ENCODE measurements around the gene MRPL47.
"Not testable (repeated sequence)": the region's sequence is repeated elsewhere in the genome, so short reads cannot be mapped to it uniquely, and the experiment has no call there.

The MRPL47 gene

DNA sequence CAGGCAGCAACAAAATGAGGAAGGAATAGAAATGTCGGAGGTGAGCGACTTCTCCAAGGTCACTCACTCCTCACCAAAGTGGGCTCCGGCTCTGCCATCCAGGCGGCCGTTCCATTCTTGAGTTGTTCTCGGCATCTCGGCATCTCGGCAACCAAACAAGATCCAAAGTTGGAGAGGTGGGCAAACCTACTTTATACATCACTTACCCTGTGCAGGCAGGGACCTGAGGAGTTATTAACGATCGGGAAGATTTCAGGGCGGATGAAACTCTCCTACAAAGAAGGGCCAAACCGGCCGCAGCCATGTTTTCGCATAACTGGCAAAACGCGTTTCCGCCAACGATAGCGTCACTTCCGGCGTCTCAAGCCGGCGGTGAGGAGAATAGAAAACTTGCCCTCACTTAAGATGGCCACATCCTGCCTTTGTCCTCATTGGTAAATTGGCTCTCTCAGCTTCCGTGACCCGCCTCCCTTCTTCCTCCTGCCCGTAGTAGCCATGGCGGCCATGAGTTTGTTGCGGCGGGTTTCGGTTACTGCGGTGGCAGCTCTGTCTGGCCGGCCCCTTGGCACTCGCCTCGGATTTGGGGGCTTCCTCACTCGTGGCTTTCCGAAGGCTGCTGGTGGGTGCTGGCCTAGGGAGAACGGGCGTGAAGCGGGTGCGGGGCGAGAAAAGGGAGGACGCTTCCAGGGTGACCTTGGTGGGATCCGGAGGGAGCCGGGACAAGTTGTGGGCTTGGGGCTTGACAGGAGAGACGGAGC lies at the start of gene MRPL47, which contains the start of gene NDUFB5:
MRPL47 (minus strand) TSS at position 318 of the 758 bp plus-strand sequence; CDS start at position 304, 14 bp downstream.
NDUFB5 (plus strand) TSS at position 474 of the 758 bp plus-strand sequence; CDS start at position 496, 22 bp downstream.
- DNase-seq: peak; percentile 84

DNA sequence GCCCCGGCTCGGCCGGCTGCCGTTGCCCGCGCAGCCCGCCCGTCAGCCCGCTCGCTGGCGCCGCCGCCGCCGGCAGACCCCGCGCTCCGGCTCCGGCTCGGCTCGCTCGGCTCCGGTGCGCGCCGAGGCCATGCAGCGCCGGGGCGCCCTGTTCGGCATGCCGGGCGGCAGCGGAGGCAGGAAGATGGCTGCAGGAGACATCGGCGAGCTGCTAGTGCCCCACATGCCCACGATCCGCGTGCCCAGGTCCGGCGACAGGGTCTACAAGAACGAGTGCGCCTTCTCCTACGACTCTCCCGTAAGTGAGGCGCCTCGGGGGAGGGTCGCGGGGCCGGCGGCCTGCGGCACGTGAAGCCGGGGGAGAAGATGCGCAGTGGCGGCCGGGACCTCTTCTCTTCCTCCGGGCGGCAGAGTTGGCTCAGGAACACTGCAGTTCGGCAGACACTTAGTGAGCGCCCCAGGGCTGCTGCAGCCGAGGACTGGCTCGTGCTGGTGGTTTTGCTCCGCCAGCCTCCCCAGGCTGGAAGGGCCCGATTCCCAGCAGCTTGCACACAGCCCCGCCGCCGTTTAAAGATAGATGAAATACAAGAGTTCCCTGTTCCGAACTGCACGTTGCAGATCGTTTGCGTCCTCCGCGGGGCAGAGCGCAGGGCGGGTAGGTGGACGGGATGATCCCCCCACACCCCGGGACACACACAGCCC lies 48.8 kb upstream of the MRPL47 start:
- DNase-seq: peak; percentile 60

DNA sequence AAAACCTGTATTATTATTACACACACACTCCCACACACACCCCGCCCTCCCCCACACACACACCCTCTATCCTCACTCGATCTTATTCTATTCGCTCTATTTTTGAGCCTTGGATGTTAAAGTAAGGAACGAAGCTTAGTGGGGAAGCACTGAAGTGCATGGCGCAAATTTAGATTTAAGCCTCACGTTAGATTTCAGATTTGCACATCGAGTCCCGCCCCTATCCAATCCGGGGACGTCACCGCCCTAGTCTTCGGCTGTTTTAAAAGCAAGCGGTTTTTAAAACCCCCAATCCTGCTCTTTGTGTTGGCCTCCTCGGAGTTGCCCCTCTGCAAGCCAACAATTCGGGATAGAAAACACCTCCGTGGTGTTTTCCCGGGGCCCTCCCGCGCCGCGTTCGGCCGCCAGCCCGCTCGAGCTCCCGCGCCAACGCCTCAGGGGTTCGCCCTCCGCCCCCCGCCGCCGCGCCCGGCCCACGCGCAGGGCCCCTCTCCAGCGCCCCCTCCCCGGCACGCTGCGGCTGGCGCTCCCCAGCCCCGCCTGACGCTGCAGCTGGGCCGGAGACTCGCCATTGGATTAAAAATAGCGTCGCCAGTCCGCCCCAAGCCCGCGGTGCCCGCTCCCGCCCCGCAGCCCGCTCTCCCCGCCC lies 48.1 kb upstream of the MRPL47 start, which contains the start of gene USP13:
USP13 (plus strand) TSS at position 594 of the 649 bp plus-strand sequence. CDS start 186 bp downstream, outside the sequence.
- peak; percentile 56 for DNase-seq

DNA sequence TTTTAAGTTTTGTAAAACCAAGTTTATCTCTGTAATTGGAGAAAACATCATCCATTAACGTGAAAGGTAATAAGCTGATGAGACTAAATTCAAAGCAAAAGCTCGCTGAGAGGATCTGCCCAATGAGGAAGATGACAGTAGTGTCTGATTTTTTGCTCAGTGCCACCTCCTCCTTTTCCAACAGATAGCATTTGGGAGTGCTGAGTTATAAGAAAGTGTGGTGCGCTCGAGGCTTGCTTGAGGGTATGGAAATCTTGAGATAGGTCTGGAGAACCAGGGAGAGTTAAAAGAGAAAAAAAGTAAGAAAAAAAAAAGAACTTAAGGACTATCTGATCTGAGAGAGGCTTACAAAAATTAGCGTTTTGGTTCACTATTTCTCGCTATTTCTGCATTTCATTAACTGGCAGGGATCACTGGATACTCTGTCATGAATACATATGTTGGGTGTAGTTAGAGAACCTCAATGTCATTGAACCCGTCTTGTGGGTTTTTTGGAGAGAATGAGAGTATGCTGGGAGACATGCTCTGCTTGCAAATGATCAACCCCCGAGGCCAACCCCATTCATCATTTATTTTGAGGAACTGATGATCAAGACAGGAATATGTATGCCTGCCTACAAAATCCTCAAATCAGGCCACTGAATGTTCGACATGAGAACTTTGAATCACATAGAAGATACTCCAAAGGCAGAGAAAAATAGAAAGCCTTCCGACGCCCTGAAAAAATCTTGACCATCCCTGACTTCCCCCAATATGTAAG lies 47.4 kb upstream of the MRPL47 start:
- no peak for DNase-seq

DNA sequence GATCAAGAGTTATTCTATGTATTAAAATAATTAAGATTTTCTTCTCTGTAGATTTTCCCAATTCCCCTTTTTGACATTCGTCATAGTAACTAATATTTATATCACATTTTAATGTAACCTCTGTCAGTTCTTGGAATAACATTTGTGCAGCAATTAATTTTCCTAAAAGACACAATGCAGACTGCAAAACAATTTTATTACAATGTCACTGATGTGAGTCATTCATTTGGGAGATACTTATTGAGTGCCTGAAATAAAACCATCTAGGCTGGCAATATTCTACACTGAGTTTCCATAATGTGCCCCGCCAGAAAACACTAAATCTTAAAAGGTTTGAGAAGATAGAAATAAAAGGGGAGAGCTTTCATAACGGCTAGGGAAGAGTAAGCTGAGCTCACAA lies 41.7 kb upstream of the MRPL47 start:
- DNase-seq: no peak

DNA sequence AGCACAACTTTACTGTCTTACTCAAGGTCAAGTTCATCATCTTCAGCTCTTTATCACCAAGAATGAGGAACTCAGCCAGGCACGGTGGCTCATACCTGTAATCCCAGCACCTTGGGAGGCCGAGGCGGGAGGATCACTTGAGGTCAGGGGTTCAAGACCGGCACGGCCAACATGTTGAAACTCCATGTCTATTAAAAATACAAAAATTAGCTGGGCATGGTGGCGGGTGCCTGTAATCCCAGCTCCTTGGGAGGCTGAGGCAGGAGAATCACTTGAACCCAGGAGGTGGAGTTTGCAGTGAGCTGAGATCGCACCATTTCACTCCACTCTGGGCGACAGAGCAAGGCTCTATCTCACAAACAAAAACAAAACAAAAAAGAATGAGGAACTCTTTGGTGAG lies 39.4 kb upstream of the MRPL47 start:
- not testable (repeated sequence) for DNase-seq

DNA sequence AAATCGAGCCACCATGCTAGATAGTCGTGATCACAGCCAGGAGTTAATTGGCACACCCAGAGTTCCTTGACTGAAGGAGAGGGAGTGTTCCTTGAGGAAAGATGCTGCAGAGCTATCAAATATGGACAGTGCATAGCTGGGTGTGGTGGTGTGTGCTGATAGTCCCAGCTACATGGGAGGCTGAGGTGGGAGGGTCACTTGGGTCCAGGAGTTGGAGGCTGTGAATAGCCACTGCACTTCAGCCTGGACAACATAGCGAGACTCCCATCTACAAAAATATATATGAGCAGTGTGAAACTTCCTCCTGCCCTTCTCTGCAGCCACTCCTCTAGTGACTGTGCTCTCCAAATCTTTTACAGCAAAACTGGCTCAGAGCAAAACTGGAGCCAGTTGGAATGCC lies 38.4 kb upstream of the MRPL47 start:
- DNase-seq: no peak

DNA sequence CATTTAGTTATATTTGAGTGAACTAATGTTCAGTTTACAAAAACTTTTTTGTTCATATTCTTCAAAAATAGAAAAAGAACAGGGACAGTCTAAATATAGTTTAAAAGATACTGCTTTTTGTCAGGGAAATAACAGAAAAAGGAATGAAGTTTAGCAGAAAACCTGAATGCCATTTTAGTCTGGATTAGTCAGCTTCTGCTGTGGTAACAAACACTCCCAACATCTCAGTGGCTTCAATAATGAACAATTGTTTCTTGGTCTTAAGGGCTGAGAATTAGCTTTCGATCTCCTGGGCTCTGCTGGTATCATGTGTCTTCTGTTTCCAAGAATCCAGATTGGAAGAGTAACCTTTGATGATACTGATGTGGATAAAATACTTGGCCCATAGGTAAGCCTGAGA lies 36.0 kb upstream of the MRPL47 start:
- no peak for DNase-seq

DNA sequence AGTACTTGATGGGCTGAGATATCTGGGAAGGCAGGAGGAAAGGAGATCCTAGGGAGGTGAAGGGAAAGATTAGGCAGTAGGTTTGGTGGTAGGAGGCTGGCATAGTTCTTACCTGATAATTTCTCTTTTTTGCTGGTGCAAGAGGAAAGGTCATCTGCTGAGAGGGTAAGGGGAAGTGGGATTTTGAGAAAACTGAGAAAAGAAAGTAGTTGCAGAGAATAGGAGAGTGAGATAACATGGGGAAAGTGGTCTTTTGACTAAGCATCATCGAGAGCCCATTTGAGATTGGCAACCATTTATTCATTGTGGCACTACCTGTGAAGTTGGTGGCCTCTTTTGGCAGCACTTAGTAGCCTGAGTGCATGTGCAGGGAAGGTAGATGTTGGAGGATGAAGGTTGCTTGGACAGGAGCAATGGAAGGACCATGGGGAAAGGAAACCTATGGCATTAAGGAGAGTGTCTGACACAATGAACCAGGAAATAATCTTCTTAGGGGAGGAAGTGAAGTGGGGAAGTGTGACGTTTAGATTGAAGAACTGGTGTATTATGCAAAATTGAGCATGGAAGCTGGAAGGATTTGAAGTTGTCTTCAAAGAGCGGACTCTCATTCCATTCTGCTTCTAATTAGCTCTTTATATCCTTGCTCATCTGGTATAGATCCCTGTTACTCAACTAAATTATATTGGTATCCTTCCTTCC lies 26.5 kb upstream of the MRPL47 start:
- no peak for DNase-seq

DNA sequence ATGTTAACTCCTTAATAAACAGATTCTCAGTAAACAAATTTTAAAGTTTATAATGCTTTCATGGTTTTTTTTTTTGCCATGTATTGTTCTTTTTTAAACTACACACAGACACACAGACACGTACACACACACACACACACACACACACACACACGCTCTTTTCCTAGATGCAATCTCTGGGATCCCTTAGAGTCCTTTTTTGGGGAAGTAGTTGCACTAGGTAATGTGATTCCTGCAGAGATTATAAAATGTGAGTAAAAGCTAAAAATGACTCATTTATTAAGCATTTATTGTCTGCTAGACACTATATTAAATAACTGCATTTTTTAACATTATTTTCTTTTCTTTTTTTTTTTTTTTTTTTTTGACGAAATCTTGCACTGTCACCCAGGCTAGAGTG lies 20.0 kb upstream of the MRPL47 start:
- no peak for DNase-seq

DNA sequence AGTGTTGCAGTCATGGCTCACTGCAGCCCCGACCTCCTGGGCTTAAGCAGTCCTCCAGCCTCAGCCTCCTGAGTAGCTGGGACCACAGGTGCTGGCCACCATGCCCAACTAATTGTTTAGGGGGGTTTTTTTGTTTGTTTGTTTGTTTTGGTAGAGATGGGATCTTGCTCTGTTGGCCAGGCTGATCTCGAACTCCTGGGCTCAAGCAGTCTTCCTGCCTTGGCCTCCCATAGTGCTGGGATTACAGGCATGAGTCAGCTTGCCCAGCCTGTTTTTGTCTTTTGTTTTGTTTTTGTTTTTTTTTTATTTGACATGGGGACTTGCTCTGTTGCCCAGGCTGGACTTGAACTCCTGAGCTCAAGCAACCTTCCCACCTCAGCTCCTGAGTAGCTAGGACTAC lies 17.6 kb upstream of the MRPL47 start:
- no peak for DNase-seq

DNA sequence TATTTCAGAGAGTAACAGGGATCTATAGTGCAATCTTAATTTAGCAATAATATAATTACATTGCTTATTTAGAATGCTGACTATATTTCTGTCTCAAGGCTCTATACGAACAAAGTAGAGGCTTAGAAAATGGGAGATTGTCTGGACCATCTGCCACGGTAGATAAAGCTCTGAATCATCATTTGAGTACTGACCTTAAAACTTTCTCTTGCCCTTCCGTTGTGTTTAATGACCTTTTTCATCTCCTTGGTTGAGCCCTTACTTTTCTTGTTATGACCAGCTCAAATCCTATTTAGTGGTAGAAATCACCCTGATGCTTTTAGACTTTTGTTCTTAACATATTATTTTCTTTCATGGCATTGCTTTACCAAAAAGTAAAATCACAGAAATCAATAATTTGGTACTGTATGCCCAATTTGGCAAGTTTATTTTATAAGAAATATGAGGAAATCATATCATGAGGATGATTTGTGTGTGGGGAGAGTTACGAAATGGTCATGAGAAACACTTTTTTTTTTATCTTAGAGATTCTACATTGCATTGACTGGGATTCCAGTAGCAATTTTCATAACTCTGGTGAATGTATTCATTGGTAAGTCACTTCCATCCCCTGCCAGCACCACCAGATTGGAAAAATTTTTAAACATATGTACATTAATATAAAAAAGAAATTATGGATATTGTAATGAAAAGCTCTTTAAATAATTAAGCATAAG lies 11.2 kb upstream of the MRPL47 start:
- no peak for DNase-seq

DNA sequence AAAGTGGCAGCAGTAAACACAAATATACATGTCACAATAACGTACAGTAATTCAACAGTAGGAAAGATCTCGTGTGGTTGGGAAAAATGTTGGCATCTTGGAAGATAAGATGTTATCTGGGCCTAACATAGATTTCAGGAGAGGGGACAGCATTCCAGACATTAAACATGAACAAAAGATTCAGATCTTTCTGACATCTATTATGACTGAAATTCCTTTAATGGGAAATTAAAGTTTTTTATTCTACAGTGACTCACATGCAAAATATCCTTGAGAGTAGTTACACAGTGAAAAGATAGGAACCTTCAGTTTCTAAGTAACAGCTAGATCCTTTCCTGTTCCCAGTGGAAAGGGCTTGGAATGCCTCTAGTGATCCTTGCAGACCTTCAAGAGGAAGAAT lies 9.4 kb upstream of the MRPL47 start:
- no peak for DNase-seq

DNA sequence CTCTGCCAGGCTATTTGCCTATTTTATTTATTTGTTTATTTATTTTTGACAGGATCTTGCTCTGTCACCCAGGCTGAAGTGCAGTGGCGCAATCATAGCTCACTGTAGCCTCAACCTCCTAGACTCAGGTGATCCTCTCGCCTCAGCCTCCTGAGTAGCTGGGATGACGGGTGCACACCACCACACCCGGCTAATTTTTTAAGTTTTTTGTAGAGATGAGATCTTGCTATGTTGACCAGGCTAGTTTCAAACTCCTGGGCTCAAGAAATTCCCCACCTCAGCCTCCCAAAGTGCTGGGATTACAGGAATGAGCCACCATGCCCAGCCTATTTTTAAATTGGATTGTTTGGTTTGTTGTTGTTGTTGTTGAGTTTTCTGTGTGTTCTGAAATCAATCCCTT lies 5.6 kb upstream of the MRPL47 start:
- DNase-seq: no peak

DNA sequence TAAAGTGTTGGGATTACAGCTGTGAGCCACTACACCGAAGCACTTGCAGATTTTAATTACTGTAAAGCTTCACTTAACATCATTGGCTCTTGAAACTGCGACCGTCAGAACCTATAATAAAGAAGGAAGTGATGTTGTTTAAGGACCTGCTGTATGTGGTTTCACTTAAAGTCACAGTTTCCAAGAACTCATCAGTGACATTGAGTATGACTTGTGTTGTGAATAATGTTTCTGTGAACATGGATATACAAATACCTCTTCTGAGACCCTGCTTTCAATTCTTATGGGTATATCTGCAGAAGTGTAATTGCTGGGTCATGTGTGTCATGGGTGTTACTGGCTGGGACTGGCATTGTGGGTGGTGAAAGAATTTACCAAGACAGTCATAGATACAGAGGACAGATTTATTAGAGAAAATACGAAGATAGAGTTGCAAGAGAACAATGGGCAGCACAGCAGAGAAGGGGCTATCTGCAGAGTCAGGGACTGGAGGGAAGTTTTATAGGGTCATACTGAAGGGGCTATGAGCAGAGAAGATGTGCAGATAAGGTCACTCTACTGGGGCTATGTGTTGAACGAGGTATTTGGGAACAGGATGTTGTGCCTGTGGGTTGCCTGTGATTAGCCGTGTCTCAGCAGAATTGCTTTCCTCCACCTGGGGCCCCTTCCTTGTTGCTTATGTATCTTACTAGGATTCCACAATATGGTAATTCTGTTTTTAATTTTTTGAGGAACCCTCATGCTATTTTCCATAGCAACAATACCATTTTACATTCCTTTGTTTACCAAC lies 4.7 kb upstream of the MRPL47 start:
- DNase-seq: no peak

DNA sequence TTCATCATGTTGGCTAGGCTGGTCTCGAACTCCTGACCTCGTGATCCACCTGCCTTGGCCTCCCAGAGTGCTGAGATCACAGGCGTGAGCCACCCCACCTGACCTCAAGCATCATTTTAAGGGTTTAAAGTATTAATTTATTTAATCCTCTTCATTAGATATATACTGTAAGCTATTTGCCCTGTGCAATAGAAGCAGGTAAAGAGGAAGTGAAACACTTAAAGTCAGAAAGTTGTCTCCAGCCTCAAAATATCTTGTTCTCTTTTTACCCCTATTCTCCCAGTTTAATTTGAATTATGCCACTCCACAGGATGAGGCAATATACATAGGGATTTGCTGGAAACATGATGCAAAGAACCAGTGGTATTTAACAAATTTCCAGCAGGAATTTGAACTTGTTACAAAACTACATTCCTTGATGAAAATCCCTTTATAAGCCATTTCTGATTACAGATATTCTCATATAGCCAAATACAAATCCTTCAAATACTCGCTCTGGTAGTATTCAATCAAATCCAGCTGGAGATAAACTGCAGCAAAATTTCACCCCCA lies 2.2 kb upstream of the MRPL47 start:
- no peak for DNase-seq

DNA sequence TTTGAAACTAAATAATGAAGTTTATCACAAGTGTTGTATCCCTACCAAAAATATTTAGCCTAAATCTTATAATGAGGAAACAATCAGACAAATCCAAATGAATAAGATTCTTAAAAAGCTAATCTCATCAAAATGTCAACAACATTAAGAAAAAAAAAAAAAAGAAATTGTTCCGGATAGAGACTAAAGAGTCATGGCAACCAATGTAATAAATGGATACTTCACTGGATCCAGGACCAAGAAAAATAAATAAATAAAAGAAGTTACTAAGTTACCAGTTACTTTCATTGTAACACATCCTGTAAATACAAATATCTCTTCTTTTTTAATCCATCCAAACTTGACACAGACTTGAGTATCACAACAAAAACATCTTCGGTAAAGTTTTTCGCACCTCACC lies 607 bp downstream of the MRPL47 start:
- no peak for DNase-seq

DNA sequence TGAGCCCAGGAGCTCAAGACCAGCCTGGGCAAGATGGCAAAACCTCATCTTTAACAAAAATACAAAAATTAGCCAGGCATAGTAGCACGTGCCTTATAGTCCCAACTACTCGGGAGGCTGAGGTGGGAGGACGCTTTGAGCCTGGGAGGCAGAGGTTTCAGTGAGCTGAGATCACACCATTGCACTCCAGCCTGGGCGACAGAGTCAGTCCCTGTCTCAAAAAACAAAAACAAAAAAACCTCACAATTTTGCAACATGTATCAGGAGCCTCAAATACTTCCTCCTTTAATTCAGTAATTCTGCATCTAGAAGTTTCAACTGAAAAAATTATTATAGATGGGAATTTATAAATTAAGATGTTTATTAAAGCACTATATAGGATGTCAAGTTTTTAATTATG lies 1.1 kb downstream of the MRPL47 start:
- no peak for DNase-seq

DNA sequence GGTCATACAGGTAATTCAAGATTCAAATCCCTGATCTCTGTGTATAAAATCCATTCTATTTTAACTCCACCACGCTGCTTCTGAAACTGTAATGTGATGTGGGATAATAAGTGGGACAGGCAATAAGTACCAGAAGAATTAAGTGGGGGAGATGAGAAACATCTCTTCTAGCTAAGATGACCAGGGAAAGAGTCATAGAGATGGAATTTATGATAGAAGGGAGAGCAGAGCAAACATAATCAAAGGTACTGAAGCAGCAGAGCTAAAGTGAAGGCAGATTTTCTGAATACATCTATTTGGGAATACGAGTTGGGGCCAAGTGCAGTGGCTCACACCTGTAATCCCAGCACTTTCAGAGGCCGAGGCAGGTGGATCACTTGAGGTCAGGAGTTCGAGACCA lies 4.9 kb downstream of the MRPL47 start:
- DNase-seq: no peak

DNA sequence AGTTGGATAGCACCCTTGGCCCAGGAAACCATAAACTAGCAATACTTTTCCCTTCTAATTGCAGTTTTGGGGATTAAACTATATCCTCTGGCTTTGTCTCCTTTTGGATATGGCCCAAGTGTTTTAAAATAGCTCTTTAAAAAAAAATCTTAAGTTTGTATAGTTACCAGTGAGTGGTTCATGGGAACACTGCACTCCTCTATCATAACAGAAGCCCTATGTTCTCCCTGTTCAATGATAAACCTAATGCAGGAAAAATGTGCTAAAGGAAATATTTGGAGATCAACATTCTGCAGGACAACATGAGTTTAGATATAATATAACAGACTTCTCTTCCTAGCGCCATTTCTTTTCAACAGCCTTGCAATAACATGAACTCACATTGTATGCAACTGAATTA lies 13.1 kb downstream of the MRPL47 start:
- DNase-seq: no peak

DNA sequence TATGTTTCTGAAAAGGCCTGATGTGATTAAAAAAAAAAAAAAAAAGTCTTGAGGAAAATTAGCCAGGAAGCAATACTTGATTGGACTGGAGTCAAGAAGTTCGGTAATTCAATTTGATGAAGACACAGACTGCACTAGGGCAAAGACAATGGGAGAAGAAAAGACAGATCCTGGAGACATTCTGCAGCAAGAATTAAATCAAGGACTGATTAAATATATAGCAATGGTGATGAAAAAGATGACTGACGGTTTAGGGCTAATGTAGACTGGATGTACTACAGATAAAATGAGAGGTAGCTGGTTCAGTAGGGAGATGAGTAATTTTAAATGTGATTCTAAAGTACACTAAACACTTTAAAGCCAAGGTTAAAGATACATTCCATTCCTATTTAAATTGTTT lies 13.8 kb downstream of the MRPL47 start:
- no peak for DNase-seq
